ACC112 (cell line): ENCODE measurements around the gene DMRTC2.

ENCODE experiments used
- H2AFZ ChIP-seq: fragments of 200-600 bp; sonication (generic); one replicate; pipeline ENCODE4 v1.6.0; 2017; ENCODE audit warnings: antibody characterized with exemption, low read length; ENCODE audit not compliant: unreplicated experiment
- H3K27ac ChIP-seq: fragments of 200-600 bp; sonication (generic); 2 replicates; pipeline ENCODE4 v1.5.1; 2014; ENCODE audit warnings: low read depth, mild to moderate bottlenecking, antibody characterized with exemption, low read length, moderate library complexity
- H3K27me3 ChIP-seq: fragments of 200-600 bp; sonication (generic); 2 replicates; pipeline ENCODE4 v1.6.1; 2014; ENCODE audit warnings: mild to moderate bottlenecking, antibody characterized with exemption, low read length, moderate library complexity, mixed read lengths; ENCODE audit not compliant: insufficient read depth
- H3K36me3 ChIP-seq: fragments of 200-600 bp; sonication (generic); 2 replicates; pipeline ENCODE4 v1.6.1; 2016; ENCODE audit warnings: mild to moderate bottlenecking, antibody characterized with exemption, low read length, moderate library complexity, mixed read lengths; ENCODE audit not compliant: insufficient read depth
- H3K4me1 ChIP-seq: fragments of 200-600 bp; sonication (generic); one replicate; pipeline ENCODE4 v1.6.1; 2016; ENCODE audit warnings: low read length, mixed read lengths; ENCODE audit not compliant: insufficient read depth, unreplicated experiment, control insufficient read depth
- H3K4me3 ChIP-seq: fragments of 200-600 bp; sonication (generic); 2 replicates; pipeline ENCODE4 v1.5.1; 2014; ENCODE audit warnings: mild to moderate bottlenecking, low read depth, low read length
- H3K79me2 ChIP-seq: fragments of 200-600 bp; sonication (generic); one replicate; pipeline ENCODE4 v1.6.0; 2016; ENCODE audit warnings: low read length; ENCODE audit not compliant: control insufficient read depth, unreplicated experiment, insufficient read depth

Gene DMRTC2

GRCh38 chr19:41811036-41811435, 33.8 kb upstream of the DMRTC2 start:
- H2AFZ ChIP-seq, result no peak overlapping the region
- no peaks in the 10 kb centered on the region for H3K4me1 ChIP-seq
- H3K27me3 ChIP-seq, result peaks cover 12% of the 10 kb centered on the region; the same call in 1 of the 2 replicates
- H3K4me3 ChIP-seq, result no peak overlapping the region
- no peak overlapping the region for H3K27ac ChIP-seq
- H3K36me3 ChIP-seq, result no peaks in the 10 kb centered on the region
- no peaks in the 10 kb centered on the region for H3K79me2 ChIP-seq

GRCh38 chr19:41811981-41812380, 32.9 kb upstream of the DMRTC2 start:
- Histone ChIP-seq H2AFZ (no peak overlapping the region), H3K4me1 (no peaks in the 10 kb centered on the region), H3K4me3 (no peak overlapping the region), H3K27me3 (peaks cover 12% of the 10 kb centered on the region; the same call in 1 of the 2 replicates), H3K36me3 (no peaks in the 10 kb centered on the region), H3K79me2 (no peaks in the 10 kb centered on the region), H3K27ac (no peak overlapping the region)

GRCh38 chr19:41813911-41814310, 30.9 kb upstream of the DMRTC2 start:
- Histone ChIP-seq H3K4me3 (no peak overlapping the region), H3K27ac (no peak overlapping the region), H3K36me3 (no peaks in the 10 kb centered on the region), H2AFZ (no peak overlapping the region), H3K27me3 (peaks cover 10% of the 10 kb centered on the region; the same call in 1 of the 2 replicates), H3K79me2 (no peaks in the 10 kb centered on the region), H3K4me1 (no peaks in the 10 kb centered on the region)

- Histone ChIP-seq H3K27ac (no peak overlapping the region), H3K4me1 (no peaks in the 10 kb centered on the region), H3K27me3 (peaks cover 10% of the 10 kb centered on the region; the same call in 1 of the 2 replicates), H3K79me2 (no peaks in the 10 kb centered on the region), H3K4me3 (no peak overlapping the region), H3K36me3 (no peaks in the 10 kb centered on the region), H2AFZ (no peak overlapping the region)
Measured at GRCh38 chr19:41815301-41815700, 29.5 kb upstream of the DMRTC2 start.

- no peak overlapping the region for H2AFZ ChIP-seq
- no peaks in the 10 kb centered on the region for H3K4me1 ChIP-seq
- no peak overlapping the region for H3K4me3 ChIP-seq
- H3K79me2 ChIP-seq, result no peaks in the 10 kb centered on the region
- H3K27ac ChIP-seq, result no peak overlapping the region
- H3K36me3 ChIP-seq, result no peaks in the 10 kb centered on the region
- peaks cover 21% of the 10 kb centered on the region; the same call in 1 of the 2 replicates for H3K27me3 ChIP-seq
Measured at GRCh38 chr19:41816761-41817160, 28.1 kb upstream of the DMRTC2 start.

GRCh38 chr19:41821003-41821735, 23.7 kb upstream of the DMRTC2 start:
- Histone ChIP-seq H3K79me2 (no peaks in the 10 kb centered on the region), H3K4me1 (no peaks in the 10 kb centered on the region), H3K27ac (no peak overlapping the region), H3K36me3 (no peaks in the 10 kb centered on the region), H3K4me3 (no peak overlapping the region), H3K27me3 (peaks cover 36% of the 10 kb centered on the region), H2AFZ (no peak overlapping the region)

- H3K27me3 ChIP-seq, result peaks cover 50% of the 10 kb centered on the region
- H2AFZ ChIP-seq, result no peak overlapping the region
- no peaks in the 10 kb centered on the region for H3K36me3 ChIP-seq
- no peaks in the 10 kb centered on the region for H3K4me1 ChIP-seq
- H3K79me2 ChIP-seq, result no peaks in the 10 kb centered on the region
- no peak overlapping the region for H3K27ac ChIP-seq
- no peak overlapping the region for H3K4me3 ChIP-seq
Measured at GRCh38 chr19:41837981-41838708, 6.7 kb upstream of the DMRTC2 start.

GRCh38 chr19:41839211-41839610, 5.6 kb upstream of the DMRTC2 start:
- H3K79me2 ChIP-seq, result no peaks in the 10 kb centered on the region
- H2AFZ ChIP-seq, result no peak overlapping the region
- H3K27me3 ChIP-seq, result peaks cover 48% of the 10 kb centered on the region
- no peak overlapping the region for H3K27ac ChIP-seq
- H3K36me3 ChIP-seq, result no peaks in the 10 kb centered on the region
- no peak overlapping the region for H3K4me3 ChIP-seq
- no peaks in the 10 kb centered on the region for H3K4me1 ChIP-seq

- peaks cover 20% of the 10 kb centered on the region for H3K27me3 ChIP-seq
- no peak overlapping the region for H3K27ac ChIP-seq
- no peaks in the 10 kb centered on the region for H3K4me1 ChIP-seq
- H3K4me3 ChIP-seq, result no peak overlapping the region
- no peak overlapping the region for H2AFZ ChIP-seq
- no peaks in the 10 kb centered on the region for H3K36me3 ChIP-seq
- no peaks in the 10 kb centered on the region for H3K79me2 ChIP-seq
Measured at GRCh38 chr19:41843371-41843770, 1.5 kb upstream of the DMRTC2 start.

- no peaks in the 10 kb centered on the region for H3K79me2 ChIP-seq
- no peak within 1 kb of the TSS for H2AFZ ChIP-seq
- H3K4me1 ChIP-seq, result no peaks in the 10 kb centered on the region
- peaks cover 11% of the 10 kb centered on the region for H3K27me3 ChIP-seq
- H3K4me3 ChIP-seq, result no peak within 1 kb of the TSS
- no peak within 1 kb of the TSS for H3K27ac ChIP-seq
- no peaks in the 10 kb centered on the region for H3K36me3 ChIP-seq
Measured at GRCh38 chr19:41844601-41845000, 241 bp upstream of the DMRTC2 start, which contains the start of gene LYPD4. TSS of gene LYPD4 (minus strand) at chr19:41844683. CDS start at chr19:41839285, 5,398 bp downstream.
